GM10847 (cell line): ENCODE data around the gene CKMT2.

Source experiments
- POLR2A ChIP-seq: IDR thresholded peaks from 2 replicates; pipeline ENCODE4 v1.6.1; 2011; ENCODE audit not compliant: insufficient read length; ENCODE audit errors: extremely low read depth

Gene CKMT2

GRCh38 chr5:81235287-81236072 lies 2.4 kb downstream of the CKMT2 start:
- no peak for TF ChIP-seq POLR2A

GRCh38 chr5:81238460-81238859 lies 5.3 kb downstream of the CKMT2 start:
- TF ChIP-seq POLR2A, result no peak

- TF ChIP-seq POLR2A, result no peak
Measured at GRCh38 chr5:81239613-81240012, 6.5 kb downstream of the CKMT2 start.

GRCh38 chr5:81241001-81241400 lies 7.9 kb downstream of the CKMT2 start:
- TF ChIP-seq POLR2A, result no peak

GRCh38 chr5:81241961-81242648 lies 9.0 kb downstream of the CKMT2 start:
- no peak for TF ChIP-seq POLR2A

- TF ChIP-seq POLR2A, result no peak
Measured at GRCh38 chr5:81242906-81243436, 9.8 kb downstream of the CKMT2 start.

- TF ChIP-seq POLR2A, result no peak
Measured at GRCh38 chr5:81244451-81244850, 11.3 kb downstream of the CKMT2 start.

GRCh38 chr5:81245871-81246235 lies 12.7 kb downstream of the CKMT2 start:
- no peak for TF ChIP-seq POLR2A

GRCh38 chr5:81246697-81247096 lies 13.6 kb downstream of the CKMT2 start:
- no peak for TF ChIP-seq POLR2A

- no peak for TF ChIP-seq POLR2A
Measured at GRCh38 chr5:81247441-81247972, 14.4 kb downstream of the CKMT2 start.

GRCh38 chr5:81249240-81249639 lies 16.1 kb downstream of the CKMT2 start:
- TF ChIP-seq POLR2A, result no peak

GRCh38 chr5:81250004-81250403 lies 16.9 kb downstream of the CKMT2 start:
- TF ChIP-seq POLR2A, result no peak

- TF ChIP-seq POLR2A, result no peak
Measured at GRCh38 chr5:81251922-81252321, 18.8 kb downstream of the CKMT2 start.

GRCh38 chr5:81252904-81253303 lies 19.8 kb downstream of the CKMT2 start:
- TF ChIP-seq POLR2A, result no peak

GRCh38 chr5:81253875-81254274 lies 20.8 kb downstream of the CKMT2 start:
- TF ChIP-seq POLR2A, result no peak
